Activated naive CD8-positive, alpha-beta T cell treated with anti-CD3 and anti-CD28 coated beads for 36 hours (primary cell): ENCODE measurements around the gene XCL2. TPM values are rescaled to one million over a fixed set of nuclear protein-coding genes. Genes with fewer than 3 reads are reported as not detected.

Experiments used
- DNase-seq: peaks from one replicate; pipeline ENCODE4 v3.0.0; 2021
- H3K27ac Mint-ChIP-seq: one replicate; pipeline ENCODE4 v1.8.0; 2022; ENCODE audit warnings: mild to moderate bottlenecking, moderate library complexity, mixed read lengths
- H3K27me3 Mint-ChIP-seq: one replicate; pipeline ENCODE4 v1.8.0; 2022; ENCODE audit warnings: mild to moderate bottlenecking, mixed read lengths
- H3K36me3 Mint-ChIP-seq: one replicate; pipeline ENCODE4 v1.8.0; 2021; ENCODE audit warnings: mild to moderate bottlenecking, mixed read lengths
- H3K4me1 Mint-ChIP-seq: one replicate; pipeline ENCODE4 v1.8.0; 2021; ENCODE audit warnings: mixed read lengths
- H3K4me3 Mint-ChIP-seq: one replicate; pipeline ENCODE4 v1.8.0; 2022; ENCODE audit warnings: mild to moderate bottlenecking, moderate library complexity, mixed read lengths
- H3K9me3 Mint-ChIP-seq: one replicate; pipeline ENCODE4 v1.8.0; 2022; ENCODE audit warnings: mixed read lengths
- total RNA-seq, 2 experiments: library from RNA; stranded (reverse); gene quantifications; one replicate each; pipeline ENCODE4 v1.2.3, GENCODE V29; 2021

XCL2 gene
- total RNA-seq, 2 experiments from 2014 or later = 136 to 139 TPM

GRCh38 chr1:168512864-168513595 is 30.8 kb downstream of the XCL2 start:
- Mint-ChIP-seq H3K36me3 (peaks cover 7% of the 10 kb centered on the region), H3K9me3 (no peaks in the 10 kb centered on the region), H3K27me3 (no peaks in the 10 kb centered on the region), H3K27ac (peak overlapping the region; percentile 95), H3K4me3 (peak overlapping the region; percentile 64), H3K4me1 (peaks cover 73% of the 10 kb centered on the region)
- peak; percentile 45 for DNase-seq

- peak; percentile 69 for DNase-seq
- Mint-ChIP-seq H3K36me3 (peaks cover 7% of the 10 kb centered on the region), H3K4me3 (peak overlapping the region; percentile 3), H3K27me3 (no peaks in the 10 kb centered on the region), H3K27ac (peak overlapping the region; percentile 89), H3K9me3 (no peaks in the 10 kb centered on the region), H3K4me1 (peaks cover 68% of the 10 kb centered on the region)
These were observed 33.7 kb downstream of the XCL2 start for GRCh38 chr1:168509875-168510791.

GRCh38 chr1:168509210-168509609 is 34.6 kb downstream of the XCL2 start:
- H3K36me3 Mint-ChIP-seq = peaks cover 5% of the 10 kb centered on the region
- no peak overlapping the region for H3K4me3 Mint-ChIP-seq
- peaks cover 67% of the 10 kb centered on the region for H3K4me1 Mint-ChIP-seq
- no peak for DNase-seq
- H3K9me3 Mint-ChIP-seq = no peaks in the 10 kb centered on the region
- H3K27me3 Mint-ChIP-seq = no peaks in the 10 kb centered on the region
- H3K27ac Mint-ChIP-seq = peak overlapping the region; percentile 89

GRCh38 chr1:168507828-168508227 is 36.0 kb downstream of the XCL2 start:
- Mint-ChIP-seq H3K27me3 (no peaks in the 10 kb centered on the region), H3K9me3 (peaks cover 3% of the 10 kb centered on the region), H3K36me3 (peaks cover 2% of the 10 kb centered on the region), H3K4me3 (no peak overlapping the region), H3K27ac (no peak overlapping the region), H3K4me1 (peaks cover 59% of the 10 kb centered on the region)
- no peak for DNase-seq

- H3K27me3 Mint-ChIP-seq = no peaks in the 10 kb centered on the region
- H3K4me3 Mint-ChIP-seq = no peak overlapping the region
- H3K36me3 Mint-ChIP-seq = peaks cover 2% of the 10 kb centered on the region
- peaks cover 53% of the 10 kb centered on the region for H3K4me1 Mint-ChIP-seq
- H3K9me3 Mint-ChIP-seq = peaks cover 3% of the 10 kb centered on the region
- no peak overlapping the region for H3K27ac Mint-ChIP-seq
- DNase-seq = no peak
These were observed 36.6 kb downstream of the XCL2 start for GRCh38 chr1:168507231-168507630.

- no peak overlapping the region for H3K27ac Mint-ChIP-seq
- no peak overlapping the region for H3K4me3 Mint-ChIP-seq
- H3K27me3 Mint-ChIP-seq = no peaks in the 10 kb centered on the region
- DNase-seq = no peak
- peaks cover 2% of the 10 kb centered on the region for H3K36me3 Mint-ChIP-seq
- peaks cover 54% of the 10 kb centered on the region for H3K4me1 Mint-ChIP-seq
- peaks cover 3% of the 10 kb centered on the region for H3K9me3 Mint-ChIP-seq
These were observed 37.5 kb downstream of the XCL2 start for GRCh38 chr1:168506204-168506819.

GRCh38 chr1:168505006-168505405 is 38.8 kb downstream of the XCL2 start:
- H3K4me1 Mint-ChIP-seq = peaks cover 49% of the 10 kb centered on the region
- peaks cover 2% of the 10 kb centered on the region for H3K36me3 Mint-ChIP-seq
- H3K4me3 Mint-ChIP-seq = no peak overlapping the region
- no peaks in the 10 kb centered on the region for H3K27me3 Mint-ChIP-seq
- peak overlapping the region; percentile 30 for H3K27ac Mint-ChIP-seq
- H3K9me3 Mint-ChIP-seq = peaks cover 3% of the 10 kb centered on the region
- DNase-seq = no peak

GRCh38 chr1:168504064-168504837 is 39.5 kb downstream of the XCL2 start:
- Mint-ChIP-seq H3K4me3 (no peak overlapping the region), H3K27ac (peak overlapping the region; percentile 30), H3K27me3 (no peaks in the 10 kb centered on the region), H3K9me3 (peaks cover 3% of the 10 kb centered on the region), H3K36me3 (peaks cover 2% of the 10 kb centered on the region), H3K4me1 (peaks cover 47% of the 10 kb centered on the region)
- DNase-seq = peak; percentile 30

- Mint-ChIP-seq H3K27ac (peak overlapping the region; percentile 9), H3K4me1 (peaks cover 44% of the 10 kb centered on the region), H3K27me3 (no peaks in the 10 kb centered on the region), H3K9me3 (peaks cover 6% of the 10 kb centered on the region), H3K36me3 (peaks cover 2% of the 10 kb centered on the region), H3K4me3 (no peak overlapping the region)
- no peak for DNase-seq
These were observed 44.1 kb downstream of the XCL2 start for GRCh38 chr1:168499688-168500049.

GRCh38 chr1:168498956-168499687 is 44.7 kb downstream of the XCL2 start:
- Mint-ChIP-seq H3K36me3 (peaks cover 2% of the 10 kb centered on the region), H3K9me3 (peaks cover 6% of the 10 kb centered on the region), H3K27me3 (no peaks in the 10 kb centered on the region), H3K4me3 (peak overlapping the region; percentile 19), H3K27ac (no peak overlapping the region), H3K4me1 (peaks cover 38% of the 10 kb centered on the region)
- no peak for DNase-seq

GRCh38 chr1:168498159-168498631 is 45.6 kb downstream of the XCL2 start:
- DNase-seq = no peak
- H3K36me3 Mint-ChIP-seq = no peaks in the 10 kb centered on the region
- H3K27ac Mint-ChIP-seq = no peak overlapping the region
- H3K27me3 Mint-ChIP-seq = no peaks in the 10 kb centered on the region
- H3K9me3 Mint-ChIP-seq = peaks cover 3% of the 10 kb centered on the region
- no peak overlapping the region for H3K4me3 Mint-ChIP-seq
- H3K4me1 Mint-ChIP-seq = peaks cover 33% of the 10 kb centered on the region

GRCh38 chr1:168497376-168497950 is 46.3 kb downstream of the XCL2 start:
- Mint-ChIP-seq H3K36me3 (no peaks in the 10 kb centered on the region), H3K27ac (no peak overlapping the region), H3K9me3 (peaks cover 3% of the 10 kb centered on the region), H3K27me3 (no peaks in the 10 kb centered on the region), H3K4me1 (peaks cover 33% of the 10 kb centered on the region), H3K4me3 (no peak overlapping the region)
- DNase-seq = no peak

- Mint-ChIP-seq H3K27ac (no peak overlapping the region), H3K27me3 (no peaks in the 10 kb centered on the region), H3K4me3 (no peak overlapping the region), H3K9me3 (peaks cover 1% of the 10 kb centered on the region), H3K36me3 (no peaks in the 10 kb centered on the region), H3K4me1 (peaks cover 12% of the 10 kb centered on the region)
- DNase-seq = no peak
These were observed 52.2 kb downstream of the XCL2 start for GRCh38 chr1:168491527-168492164.
